Erythroblast (primary cell): ENCODE results near the gene CHTF8.

Source experiments
- GATA1 ChIP-seq: IDR thresholded peaks from 2 replicates; pipeline ENCODE4 v1.6.1; 2011; ENCODE audit warnings: low read depth, mild to moderate bottlenecking, control low read depth, low read length, moderate library complexity
- POLR2A ChIP-seq: IDR thresholded peaks from 2 replicates; pipeline ENCODE4 v1.6.1; 2011; ENCODE audit warnings: mild to moderate bottlenecking, low read length

GRCh38 chr16:69141014-69141413 lies 8.6 kb upstream of the CHTF8 start:
- TF ChIP-seq POLR2A (no peak), GATA1 (no peak)
